Measurements from ENCODE around the gene ARHGAP24. TPM values are rescaled to one million over a fixed set of nuclear protein-coding genes. Genes with fewer than 3 reads are reported as not detected.
"Not testable (repeated sequence)": the region's sequence is repeated elsewhere in the genome, so short reads cannot be mapped to it uniquely, and the experiment has no call there.

ARHGAP24 gene
- total RNA-seq, 2 experiments from 2014 or later = not detected

GRCh38 chr4:85869181-85869580 is 394.2 kb downstream of the ARHGAP24 start:
- DNase-seq (no peak), ATAC-seq (no peak)
- intact Hi-C loops (cut with DNase I, micrococcal nuclease) = no loop called here
- no peaks in the 10 kb centered on the region for H3K27me3 Mint-ChIP-seq
- POLR2A ChIA-PET = no interaction called here
- no peaks in the 10 kb centered on the region for H3K36me3 Mint-ChIP-seq (ENCODE audit: low read depth)
- H3K9me3 Mint-ChIP-seq (ENCODE audit: low read depth) = peaks cover 2% of the 10 kb centered on the region
- no peak overlapping the region for H3K27ac Mint-ChIP-seq
- no peaks in the 10 kb centered on the region for H3K4me1 Mint-ChIP-seq
- no peak overlapping the region for H3K4me3 Mint-ChIP-seq
- CTCF ChIA-PET = no interaction called here

GRCh38 chr4:85870298-85871083 is 395.5 kb downstream of the ARHGAP24 start:
- no peak for ATAC-seq
- CTCF ChIA-PET = no interaction called here

GRCh38 chr4:85873566-85873965 is 398.6 kb downstream of the ARHGAP24 start:
- POLR2A ChIA-PET = no interaction called here
- ATAC-seq = no peak

More at GRCh38 chr4:85870298-85871083, 395.5 kb downstream of the ARHGAP24 start:
- Mint-ChIP-seq H3K27ac (no peak overlapping the region), H3K27me3 (no peaks in the 10 kb centered on the region), H3K4me1 (no peaks in the 10 kb centered on the region), H3K36me3 (ENCODE audit: low read depth) (no peaks in the 10 kb centered on the region), H3K9me3 (ENCODE audit: low read depth) (no peaks in the 10 kb centered on the region), H3K4me3 (no peak overlapping the region)
- intact Hi-C loops (cut with DNase I, micrococcal nuclease) = no loop called here
- POLR2A ChIA-PET = no interaction called here
- no peak for DNase-seq

GRCh38 chr4:85879518-85879917 is 404.6 kb downstream of the ARHGAP24 start:
- intact Hi-C loops (cut with DNase I, micrococcal nuclease) = no loop called here
- ChIA-PET CTCF (no interaction called here), POLR2A (no interaction called here)
- Mint-ChIP-seq H3K9me3 (ENCODE audit: low read depth) (no peaks in the 10 kb centered on the region), H3K4me3 (no peak overlapping the region), H3K4me1 (no peaks in the 10 kb centered on the region), H3K36me3 (ENCODE audit: low read depth) (no peaks in the 10 kb centered on the region), H3K27me3 (no peaks in the 10 kb centered on the region), H3K27ac (no peak overlapping the region)
- DNase-seq (no peak), ATAC-seq (no peak)

More at GRCh38 chr4:85873566-85873965, 398.6 kb downstream of the ARHGAP24 start:
- Mint-ChIP-seq H3K9me3 (ENCODE audit: low read depth) (no peaks in the 10 kb centered on the region), H3K4me1 (no peaks in the 10 kb centered on the region), H3K27ac (no peak overlapping the region), H3K4me3 (no peak overlapping the region), H3K27me3 (no peaks in the 10 kb centered on the region), H3K36me3 (ENCODE audit: low read depth) (no peaks in the 10 kb centered on the region)
- CTCF ChIA-PET = no interaction called here
- DNase-seq = no peak
- intact Hi-C loops (cut with DNase I, micrococcal nuclease) = no loop called here

- ATAC-seq = no peak
- ChIA-PET CTCF (no interaction called here), POLR2A (no interaction called here)
- H3K9me3 Mint-ChIP-seq (ENCODE audit: low read depth) = no peaks in the 10 kb centered on the region
- no peaks in the 10 kb centered on the region for H3K36me3 Mint-ChIP-seq (ENCODE audit: low read depth)
- no peaks in the 10 kb centered on the region for H3K4me1 Mint-ChIP-seq
- H3K27ac Mint-ChIP-seq = no peak overlapping the region
- no peaks in the 10 kb centered on the region for H3K27me3 Mint-ChIP-seq
- intact Hi-C loops (cut with DNase I, micrococcal nuclease) = no loop called here
- DNase-seq = no peak
- H3K4me3 Mint-ChIP-seq = no peak overlapping the region
Observed at GRCh38 chr4:85883180-85883579, 408.2 kb downstream of the ARHGAP24 start.

- ChIA-PET CTCF (no interaction called here), POLR2A (no interaction called here)
- no peaks in the 10 kb centered on the region for H3K4me1 Mint-ChIP-seq
- ATAC-seq (no peak), DNase-seq (no peak)
- H3K36me3 Mint-ChIP-seq (ENCODE audit: low read depth) = no peaks in the 10 kb centered on the region
- no peak overlapping the region for H3K4me3 Mint-ChIP-seq
- H3K27me3 Mint-ChIP-seq = no peaks in the 10 kb centered on the region
- intact Hi-C loops (cut with DNase I, micrococcal nuclease) = no loop called here
- H3K9me3 Mint-ChIP-seq (ENCODE audit: low read depth) = no peaks in the 10 kb centered on the region
- H3K27ac Mint-ChIP-seq = no peak overlapping the region
Observed at GRCh38 chr4:85884251-85884650, 409.3 kb downstream of the ARHGAP24 start.

GRCh38 chr4:85886665-85887064 is 411.7 kb downstream of the ARHGAP24 start:
- Mint-ChIP-seq H3K4me3 (no peak overlapping the region), H3K9me3 (ENCODE audit: low read depth) (no peaks in the 10 kb centered on the region), H3K27ac (no peak overlapping the region), H3K4me1 (no peaks in the 10 kb centered on the region), H3K36me3 (ENCODE audit: low read depth) (no peaks in the 10 kb centered on the region), H3K27me3 (no peaks in the 10 kb centered on the region)
- CTCF ChIA-PET = interaction anchor here (0.6 kb wide), 1 partner anchor 15 kb away, joined by 3 read pairs; no protein-coding TSS in a partner anchor
- no peak for ATAC-seq
- intact Hi-C loops (cut with DNase I, micrococcal nuclease) = no loop called here
- POLR2A ChIA-PET = no interaction called here
- DNase-seq = no peak

GRCh38 chr4:85889314-85889713 is 414.4 kb downstream of the ARHGAP24 start:
- Mint-ChIP-seq H3K4me3 (no peak overlapping the region), H3K9me3 (ENCODE audit: low read depth) (peaks cover 3% of the 10 kb centered on the region), H3K27ac (no peak overlapping the region), H3K36me3 (ENCODE audit: low read depth) (no peaks in the 10 kb centered on the region), H3K27me3 (no peaks in the 10 kb centered on the region), H3K4me1 (no peaks in the 10 kb centered on the region)
- CTCF ChIA-PET = no interaction called here
- POLR2A ChIA-PET = no interaction called here
- ATAC-seq (no peak), DNase-seq (no peak)
- intact Hi-C loops (cut with DNase I, micrococcal nuclease) = no loop called here

GRCh38 chr4:85895755-85896154 is 420.8 kb downstream of the ARHGAP24 start:
- Mint-ChIP-seq H3K9me3 (ENCODE audit: low read depth) (peaks cover 3% of the 10 kb centered on the region), H3K4me3 (no peak overlapping the region), H3K27me3 (no peaks in the 10 kb centered on the region), H3K36me3 (ENCODE audit: low read depth) (no peaks in the 10 kb centered on the region), H3K27ac (no peak overlapping the region), H3K4me1 (no peaks in the 10 kb centered on the region)
- ChIA-PET CTCF (no interaction called here), POLR2A (no interaction called here)
- ATAC-seq (no peak), DNase-seq (no peak)
- intact Hi-C loops (cut with DNase I, micrococcal nuclease) = no loop called here

GRCh38 chr4:85898231-85898630 is 423.3 kb downstream of the ARHGAP24 start:
- Mint-ChIP-seq H3K27me3 (no peaks in the 10 kb centered on the region), H3K27ac (no peak overlapping the region)
- POLR2A ChIA-PET = no interaction called here

GRCh38 chr4:85901500-85901899 is 426.6 kb downstream of the ARHGAP24 start:
- H3K36me3 Mint-ChIP-seq (ENCODE audit: low read depth) = no peaks in the 10 kb centered on the region
- intact Hi-C loops (cut with DNase I, micrococcal nuclease) = no loop called here
- DNase-seq (no peak), ATAC-seq (no peak)
- no peak overlapping the region for H3K27ac Mint-ChIP-seq
- ChIA-PET POLR2A (no interaction called here), CTCF (interaction anchor here (0.7 kb wide), 1 partner anchor 15 kb away, joined by 3 read pairs; no protein-coding TSS in a partner anchor)
- no peaks in the 10 kb centered on the region for H3K9me3 Mint-ChIP-seq (ENCODE audit: low read depth)
- no peaks in the 10 kb centered on the region for H3K4me1 Mint-ChIP-seq
- no peak overlapping the region for H3K4me3 Mint-ChIP-seq
- H3K27me3 Mint-ChIP-seq = no peaks in the 10 kb centered on the region

More at GRCh38 chr4:85898231-85898630, 423.3 kb downstream of the ARHGAP24 start:
- H3K4me1 Mint-ChIP-seq = no peaks in the 10 kb centered on the region
- H3K4me3 Mint-ChIP-seq = no peak overlapping the region
- no peak for DNase-seq
- ATAC-seq = no peak
- H3K9me3 Mint-ChIP-seq (ENCODE audit: low read depth) = peaks cover 3% of the 10 kb centered on the region
- intact Hi-C loops (cut with DNase I, micrococcal nuclease) = no loop called here
- CTCF ChIA-PET = no interaction called here
- no peaks in the 10 kb centered on the region for H3K36me3 Mint-ChIP-seq (ENCODE audit: low read depth)

- CTCF ChIA-PET; H3K27me3 Mint-ChIP-seq; H3K27ac Mint-ChIP-seq; H3K4me1 Mint-ChIP-seq; H3K36me3 Mint-ChIP-seq (ENCODE audit: low read depth); POLR2A ChIA-PET; intact Hi-C loops (cut with DNase I, micrococcal nuclease); DNase-seq; ATAC-seq; H3K4me3 Mint-ChIP-seq; H3K9me3 Mint-ChIP-seq (ENCODE audit: low read depth): not testable (repeated sequence)
Observed at GRCh38 chr4:85902647-85903046, 427.7 kb downstream of the ARHGAP24 start.

Measured in activated CD4-positive, alpha-beta T cell treated with anti-CD3 and anti-CD28 coated beads for 36 hours (primary cell).